Erythroblast (primary cell): ENCODE data around the gene LRP1B.

Source experiments
- GATA1 ChIP-seq: IDR thresholded peaks from 2 replicates; pipeline ENCODE4 v1.6.1; 2011; ENCODE audit warnings: low read depth, mild to moderate bottlenecking, control low read depth, low read length, moderate library complexity
- POLR2A ChIP-seq: IDR thresholded peaks from 2 replicates; pipeline ENCODE4 v1.6.1; 2011; ENCODE audit warnings: mild to moderate bottlenecking, low read length

DNA sequence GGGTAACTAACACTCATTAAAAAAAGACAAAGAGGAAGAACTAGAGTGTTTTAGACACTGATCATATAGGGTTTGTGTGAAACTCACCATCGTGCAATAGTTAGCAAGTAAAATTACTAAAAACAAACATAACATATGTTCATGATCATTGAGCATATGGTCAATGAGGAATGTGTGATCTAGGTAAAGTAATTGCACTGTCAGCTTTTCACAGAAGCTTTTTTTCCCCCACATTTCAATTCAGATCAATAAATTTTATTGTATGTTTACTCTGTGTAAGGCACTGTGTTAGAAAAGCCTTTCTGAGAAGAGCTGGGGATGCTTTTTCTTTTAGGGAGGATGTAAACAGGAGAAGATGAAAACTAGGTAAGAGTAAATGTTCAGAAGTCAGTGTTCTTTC is 348.2 kb downstream of the LRP1B start:
- TF ChIP-seq POLR2A (no peak), GATA1 (no peak)
